GM12878 (cell line): Measurements from ENCODE around the gene TRIM67.

Source experiments
- EP300 ChIP-seq, 2 experiments: fragments of 150-350 bp in 1 of 2; IDR thresholded peaks; 2 replicates each; pipeline ENCODE4 v1.6.1; 2011 to 2012; ENCODE audit warnings: low read depth in 2 of 2, low read length in 2 of 2, borderline replicate concordance in 1 of 2, improper control_type of control experiment in 1 of 2, inconsistent platforms in 1 of 2; ENCODE audit not compliant: control insufficient read depth in 1 of 2
- EZH2 ChIP-seq: IDR thresholded peaks from 2 replicates; pipeline ENCODE4 v1.6.1; 2012; ENCODE audit warnings: low read depth, mild to moderate bottlenecking, control low read depth, inconsistent platforms, low read length, borderline replicate concordance; ENCODE audit not compliant: control insufficient read depth
- POLR2A ChIP-seq: IDR thresholded peaks from 2 replicates; pipeline ENCODE4 v1.6.1; 2011; ENCODE audit warnings: low read depth, mild to moderate bottlenecking, low read length
- RAD51 ChIP-seq: fragments of 450-650 bp; IDR thresholded peaks from 2 replicates; pipeline ENCODE4 v1.6.1; 2016; ENCODE audit warnings: moderate library complexity, mild to moderate bottlenecking, inconsistent platforms
- SP1 ChIP-seq: IDR thresholded peaks from one replicate; pipeline ENCODE4 v1.6.1; 2011; ENCODE audit warnings: low read depth, low read length
- YBX1 ChIP-seq: fragments of 450-650 bp; IDR thresholded peaks from 2 replicates; pipeline ENCODE4 v1.6.1; 2016; ENCODE audit warnings: antibody characterized with exemption
- TF ChIP-seq, protein P1 (sequence below), 3 experiments: IDR thresholded peaks in 2 of 3; conservative IDR thresholded peaks in 1 of 3; 2 replicates each; pipeline ENCODE4 v1.5.1; 2011; ENCODE audit warnings: low read depth in 3 of 3, low read length in 3 of 3, mild to moderate bottlenecking in 3 of 3, control low read depth in 2 of 3, moderate library complexity in 2 of 3, inconsistent platforms in 1 of 3, mixed read lengths in 1 of 3; ENCODE audit not compliant: control insufficient read depth in 2 of 3, insufficient read depth in 1 of 3; ENCODE audit errors: extremely low read depth in 1 of 3

DNA sequence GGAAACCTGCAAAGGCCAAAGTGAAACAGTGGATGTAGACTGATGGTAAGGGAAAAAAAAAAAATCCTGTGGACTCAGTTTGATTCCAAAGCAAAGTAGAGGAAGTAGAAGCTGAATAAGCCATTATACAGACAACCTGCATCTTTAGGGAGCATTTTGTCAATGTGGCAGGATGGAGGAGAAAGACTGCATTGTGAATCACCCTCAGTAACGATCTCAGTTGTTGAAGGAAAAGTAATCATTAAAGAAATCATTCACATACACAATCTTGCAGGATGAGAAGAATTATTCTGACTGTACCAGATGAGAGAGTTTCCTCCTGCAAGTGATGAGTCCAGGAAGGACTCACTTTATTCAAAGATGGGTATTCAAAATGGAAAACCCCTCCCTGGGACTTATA, 45.1 kb upstream of the TRIM67 start:
- TF ChIP-seq EZH2, result no peak
- no peak for TF ChIP-seq YBX1
- no peak for TF ChIP-seq RAD51
- TF ChIP-seq, protein P1, sequence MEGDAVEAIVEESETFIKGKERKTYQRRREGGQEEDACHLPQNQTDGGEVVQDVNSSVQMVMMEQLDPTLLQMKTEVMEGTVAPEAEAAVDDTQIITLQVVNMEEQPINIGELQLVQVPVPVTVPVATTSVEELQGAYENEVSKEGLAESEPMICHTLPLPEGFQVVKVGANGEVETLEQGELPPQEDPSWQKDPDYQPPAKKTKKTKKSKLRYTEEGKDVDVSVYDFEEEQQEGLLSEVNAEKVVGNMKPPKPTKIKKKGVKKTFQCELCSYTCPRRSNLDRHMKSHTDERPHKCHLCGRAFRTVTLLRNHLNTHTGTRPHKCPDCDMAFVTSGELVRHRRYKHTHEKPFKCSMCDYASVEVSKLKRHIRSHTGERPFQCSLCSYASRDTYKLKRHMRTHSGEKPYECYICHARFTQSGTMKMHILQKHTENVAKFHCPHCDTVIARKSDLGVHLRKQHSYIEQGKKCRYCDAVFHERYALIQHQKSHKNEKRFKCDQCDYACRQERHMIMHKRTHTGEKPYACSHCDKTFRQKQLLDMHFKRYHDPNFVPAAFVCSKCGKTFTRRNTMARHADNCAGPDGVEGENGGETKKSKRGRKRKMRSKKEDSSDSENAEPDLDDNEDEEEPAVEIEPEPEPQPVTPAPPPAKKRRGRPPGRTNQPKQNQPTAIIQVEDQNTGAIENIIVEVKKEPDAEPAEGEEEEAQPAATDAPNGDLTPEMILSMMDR (IDR thresholded peaks at IDR 0.05 in 2 of 3, conservative IDR thresholded peaks at IDR 0.05 in 1 of 3; ENCODE audit: control insufficient read depth in 2 of 3, extremely low read depth in 1 of 3, insufficient read depth in 1 of 3, low read depth in 3 of 3, low read length in 3 of 3), result no peak
- no peak for TF ChIP-seq SP1
- no peak for TF ChIP-seq EP300 (IDR thresholded peaks at IDR 0.05; ENCODE audit: borderline replicate concordance in 1 of 2, control insufficient read depth in 1 of 2, low read depth in 2 of 2, low read length in 2 of 2)
- no peak for TF ChIP-seq POLR2A
